Amygdala (tissue), 56 donors: ENCODE results near the gene MCRIP1.
"Not testable (repeated sequence)": the region's sequence is repeated elsewhere in the genome, so short reads cannot be mapped to it uniquely, and the experiment has no call there.

ENCODE experiments used
- DNase-seq, 56 donors: peaks; one replicate each; lab custom pipeline; 2025; lab: John Stamatoyannopoulos, UW

Gene MCRIP1

GRCh38 chr17:81842725-81843504, 9.8 kb upstream of the MCRIP1 start:
- DNase-seq, result no peak

GRCh38 chr17:81842378-81842724, 9.3 kb upstream of the MCRIP1 start:
- DNase-seq, result no peak

- no peak for DNase-seq
Measured at GRCh38 chr17:81841866-81842265, 8.8 kb upstream of the MCRIP1 start.

- DNase-seq, result no peak
Measured at GRCh38 chr17:81840826-81841778, 8.0 kb upstream of the MCRIP1 start.

GRCh38 chr17:81840059-81840458, 7.0 kb upstream of the MCRIP1 start:
- not testable (repeated sequence) for DNase-seq

- no peak for DNase-seq
Measured at GRCh38 chr17:81839301-81839700, 6.2 kb upstream of the MCRIP1 start.

GRCh38 chr17:81838753-81839255, 5.7 kb upstream of the MCRIP1 start:
- no peak for DNase-seq

GRCh38 chr17:81837641-81838040, 4.5 kb upstream of the MCRIP1 start:
- no peak for DNase-seq

- no peak for DNase-seq
Measured at GRCh38 chr17:81834831-81835267, 1.8 kb upstream of the MCRIP1 start, which contains the start of gene PPP1R27. PPP1R27 (minus strand) TSS chr17:81835050; CDS start chr17:81834953, 97 bp downstream.

GRCh38 chr17:81833921-81834830, 1.1 kb upstream of the MCRIP1 start:
- DNase-seq, result no peak

GRCh38 chr17:81832608-81833159, 407 bp downstream of the MCRIP1 start:
- DNase-seq, result peak in 7 of 56 donors; percentile 16 to 49 (median 42)

GRCh38 chr17:81831957-81832607, 1.0 kb downstream of the MCRIP1 start:
- peak in 7 of 56 donors; percentile 7 to 29 (median 14) for DNase-seq

GRCh38 chr17:81831563-81831956, 1.5 kb downstream of the MCRIP1 start:
- DNase-seq, result no peak

- DNase-seq, result no peak
Measured at GRCh38 chr17:81829858-81830257, 3.2 kb downstream of the MCRIP1 start.

GRCh38 chr17:81828656-81829055, 4.4 kb downstream of the MCRIP1 start:
- DNase-seq, result no peak

GRCh38 chr17:81825841-81826466, 7.1 kb downstream of the MCRIP1 start:
- no peak for DNase-seq

GRCh38 chr17:81824595-81824994, 8.5 kb downstream of the MCRIP1 start:
- DNase-seq, result no peak

GRCh38 chr17:81823820-81824550, 9.1 kb downstream of the MCRIP1 start:
- DNase-seq, result no peak
